Activated CD4-positive, alpha-beta T cell treated with anti-CD3 and anti-CD28 coated beads for 4 hours (primary cell): ENCODE measurements around the gene CPA2.

ENCODE experiments used
- DNase-seq, 2 donors: peaks; one replicate each; pipeline ENCODE4 v3.0.0-alpha.2; 2020

Gene CPA2

GRCh38 chr7:130281260-130281659 lies 14.6 kb downstream of the CPA2 start:
- no peak for DNase-seq

- DNase-seq, result no peak
Measured at GRCh38 chr7:130286881-130287280, 20.2 kb downstream of the CPA2 start.

- DNase-seq, result no peak
Measured at GRCh38 chr7:130288168-130288567, 21.5 kb downstream of the CPA2 start.

- DNase-seq, result no peak
Measured at GRCh38 chr7:130288829-130289228, 22.2 kb downstream of the CPA2 start.

GRCh38 chr7:130289478-130289877 lies 22.8 kb downstream of the CPA2 start:
- no peak for DNase-seq

GRCh38 chr7:130290745-130291144 lies 24.1 kb downstream of the CPA2 start:
- DNase-seq, result no peak

GRCh38 chr7:130292682-130293257 lies 26.1 kb downstream of the CPA2 start, which contains the start of gene CPA4:
Gene CPA4 (plus strand): TSS chr7:130293161. CDS start chr7:130293181, 20 bp downstream.
- no peak for DNase-seq

GRCh38 chr7:130293521-130293920 lies 26.9 kb downstream of the CPA2 start:
- no peak for DNase-seq

- DNase-seq, result no peak
Measured at GRCh38 chr7:130294314-130294713, 27.7 kb downstream of the CPA2 start.

- DNase-seq, result no peak
Measured at GRCh38 chr7:130296221-130296951, 29.7 kb downstream of the CPA2 start.

GRCh38 chr7:130297628-130298543 lies 31.2 kb downstream of the CPA2 start:
- DNase-seq, result no peak

GRCh38 chr7:130298544-130299326 lies 32.1 kb downstream of the CPA2 start:
- DNase-seq, result no peak

GRCh38 chr7:130299866-130300265 lies 33.2 kb downstream of the CPA2 start:
- DNase-seq, result no peak

GRCh38 chr7:130301501-130302020 lies 34.9 kb downstream of the CPA2 start:
- DNase-seq, result no peak

- DNase-seq, result no peak
Measured at GRCh38 chr7:130302649-130303048, 36.0 kb downstream of the CPA2 start.

- no peak for DNase-seq
Measured at GRCh38 chr7:130303127-130303526, 36.5 kb downstream of the CPA2 start.

GRCh38 chr7:130303551-130303950 lies 36.9 kb downstream of the CPA2 start:
- no peak for DNase-seq

GRCh38 chr7:130303982-130304381 lies 37.3 kb downstream of the CPA2 start:
- no peak for DNase-seq

- DNase-seq, result no peak
Measured at GRCh38 chr7:130304878-130305277, 38.2 kb downstream of the CPA2 start.

- DNase-seq, result no peak
Measured at GRCh38 chr7:130305433-130306042, 38.9 kb downstream of the CPA2 start.

GRCh38 chr7:130309986-130310385 lies 43.3 kb downstream of the CPA2 start:
- DNase-seq, result no peak

GRCh38 chr7:130314305-130314704 lies 47.6 kb downstream of the CPA2 start:
- DNase-seq, result no peak
